NCI-H1694 treated with DMSO at 0.1 percent for 48 hours (cell line): ENCODE measurements around the gene TNKS1BP1.
"Not testable (repeated sequence)": the region's sequence is repeated elsewhere in the genome, so short reads cannot be mapped to it uniquely, and the experiment has no call there.

Source experiments
- DNase-seq: peaks from one replicate; lab custom pipeline; 2025; lab: John Stamatoyannopoulos, UW

TNKS1BP1 gene

GRCh38 chr11:57310091-57310490 lies 14.7 kb downstream of the TNKS1BP1 start:
- no peak for DNase-seq

- no peak for DNase-seq
Observed at GRCh38 chr11:57309106-57310059, 15.4 kb downstream of the TNKS1BP1 start.

GRCh38 chr11:57308426-57309060 lies 16.2 kb downstream of the TNKS1BP1 start:
- no peak for DNase-seq

- DNase-seq, result no peak
Observed at GRCh38 chr11:57307666-57308270, 17.0 kb downstream of the TNKS1BP1 start.

GRCh38 chr11:57306940-57307565 lies 17.7 kb downstream of the TNKS1BP1 start:
- DNase-seq, result no peak

GRCh38 chr11:57306161-57306876 lies 18.4 kb downstream of the TNKS1BP1 start:
- DNase-seq, result no peak

- no peak for DNase-seq
Observed at GRCh38 chr11:57305523-57305922, 19.2 kb downstream of the TNKS1BP1 start.

- no peak for DNase-seq
Observed at GRCh38 chr11:57303990-57304579, 20.7 kb downstream of the TNKS1BP1 start.

- no peak for DNase-seq
Observed at GRCh38 chr11:57303280-57303989, 21.3 kb downstream of the TNKS1BP1 start.

GRCh38 chr11:57302489-57302888 lies 22.3 kb downstream of the TNKS1BP1 start:
- DNase-seq, result no peak

GRCh38 chr11:57301711-57302423 lies 22.9 kb downstream of the TNKS1BP1 start:
- no peak for DNase-seq

- DNase-seq, result no peak
Observed at GRCh38 chr11:57300785-57301184, 24.0 kb downstream of the TNKS1BP1 start.

- DNase-seq, result no peak
Observed at GRCh38 chr11:57299150-57299737, 25.5 kb downstream of the TNKS1BP1 start.

GRCh38 chr11:57297221-57297620 lies 27.5 kb downstream of the TNKS1BP1 start:
- DNase-seq, result no peak

GRCh38 chr11:57296205-57296604 lies 28.5 kb downstream of the TNKS1BP1 start:
- DNase-seq, result not testable (repeated sequence)

- no peak for DNase-seq
Observed at GRCh38 chr11:57294225-57295131, 30.3 kb downstream of the TNKS1BP1 start.

GRCh38 chr11:57290288-57290687 lies 34.5 kb downstream of the TNKS1BP1 start:
- no peak for DNase-seq

GRCh38 chr11:57288771-57289579 lies 35.8 kb downstream of the TNKS1BP1 start:
- DNase-seq, result no peak
